HepG2 (cell line): ENCODE results near the gene MSI2. TPM values are rescaled to one million over a fixed set of nuclear protein-coding genes. Genes with fewer than 3 reads are reported as not detected.

Source experiments
- ATAC-seq: fragments of 200-7000 bp; cut with Tn5 transposase; 3 replicates; pipeline ENCODE4 v1.9.1; 2020; ENCODE audit warnings: mild to moderate bottlenecking, moderate library complexity
- BruUV-seq: library from RNA; stranded (reverse); fragments of 400-500 nt; replicated peaks from 2 replicates; lab custom pipeline; 2021; lab: Mats Ljungman, UMichigan
- CTCF ChIA-PET: fragments of 300-600 bp; formaldehyde crosslinking; extraction: SDS; loops from one replicate; lab custom pipeline; 2021; ENCODE audit warnings: low total read pairs, inconsistent platforms, low intra/inter-chr PET ratio; lab: Yijun Ruan, JAX
- POLR2A ChIA-PET: fragments of 350-600 bp; sonication (Branson Sonifier 250); formaldehyde crosslinking; loops from one replicate; lab custom pipeline; 2020; ENCODE audit warnings: antibody characterized with exemption, inconsistent platforms; lab: Yijun Ruan, JAX
- DNase-seq: peaks from one replicate; pipeline ENCODE4 v3.0.0-alpha.2; 2015; ENCODE audit warnings: low spot score
- FAIRE-seq: peaks from 3 replicates; lab custom pipeline; 2011; peaks lifted over from hg19 to GRCh38; lab: Jason Lieb, UNC
- H2AFZ ChIP-seq: one replicate; pipeline ENCODE4 v1.6.1; 2011; ENCODE audit warnings: low read length, inconsistent platforms
- H3K27ac ChIP-seq: fragments of 300-600 bp; 3 replicates; pipeline ENCODE4 v1.8.0; 2011; ENCODE audit warnings: mixed run types, mild to moderate bottlenecking, mixed read lengths, low read length, inconsistent platforms; ENCODE audit not compliant: insufficient read depth; ENCODE audit errors: extremely low read length
- H3K27me3 ChIP-seq, 2 experiments: fragments of 200-600 bp in 1 of 2; 2 replicates in 1 of 2; 3 replicates in 1 of 2; pipeline versions ENCODE4 v1.6.0 to v1.8.0; 2011; ENCODE audit warnings: low read length in 2 of 2, mild to moderate bottlenecking in 2 of 2, moderate library complexity in 2 of 2, inconsistent platforms in 1 of 2; ENCODE audit not compliant: insufficient read depth in 2 of 2, control insufficient read depth in 1 of 2
- H3K36me3 ChIP-seq, 2 experiments: fragments of 200-600 bp in 1 of 2; replicated peaks in 1 of 2; 2 replicates in 1 of 2; 3 replicates in 1 of 2; pipeline versions ENCODE4 v1.5.1 to v1.8.0; 2011; ENCODE audit warnings: low read length in 2 of 2, inconsistent platforms in 1 of 2; ENCODE audit not compliant: insufficient read depth in 2 of 2, control insufficient read depth in 1 of 2
- H3K4me1 ChIP-seq: 2 replicates; pipeline ENCODE4 v1.5.1; 2012; ENCODE audit warnings: low read length, inconsistent platforms; ENCODE audit not compliant: insufficient read depth
- H3K4me2 ChIP-seq: 2 replicates; pipeline ENCODE4 v1.6.0; 2011; ENCODE audit warnings: low read depth, low read length, inconsistent platforms
- H3K4me3 ChIP-seq, 3 experiments: fragments of 200-600 bp in 1 of 3; sonication (generic), shearing (Covaris generic) in 1 of 3; replicated peaks in 1 of 3; 2 replicates each; pipeline ENCODE4 v1.5.1; 2011 to 2016; ENCODE audit warnings: low read length in 3 of 3, inconsistent platforms in 2 of 3, low read depth in 2 of 3, mild to moderate bottlenecking in 2 of 3, control low read depth in 1 of 3, mixed read lengths in 1 of 3; ENCODE audit not compliant: insufficient read depth in 1 of 3
- H3K79me2 ChIP-seq: one replicate; pipeline ENCODE4 v1.6.1; 2011; ENCODE audit warnings: low read length, inconsistent platforms; ENCODE audit not compliant: insufficient read depth
- H3K9ac ChIP-seq: 2 replicates; pipeline ENCODE4 v1.6.0; 2011; ENCODE audit warnings: mild to moderate bottlenecking, low read depth, low read length, inconsistent platforms; ENCODE audit not compliant: insufficient read depth
- H3K9me3 ChIP-seq: 2 replicates; pipeline ENCODE4 v1.5.1; 2012; ENCODE audit warnings: mild to moderate bottlenecking, low read length
- H4K20me1 ChIP-seq: 2 replicates; pipeline ENCODE4 v1.6.0; 2011; ENCODE audit warnings: inconsistent platforms, mild to moderate bottlenecking, low read length, moderate library complexity; ENCODE audit not compliant: insufficient read depth
- GFI1 ChIP-seq: sonication (generic); formaldehyde crosslinking; IDR thresholded peaks from 2 replicates; pipeline ENCODE4 v1.5.0; 2020; ENCODE audit warnings: missing genetic modification reagents, mild to moderate bottlenecking, borderline replicate concordance
- HNF4G ChIP-seq, 2 experiments: sonication (generic) in 1 of 2; formaldehyde crosslinking in 1 of 2; IDR thresholded peaks; 2 replicates each; pipeline versions ENCODE4 v1.4.0 to v1.6.1; 2011 to 2020; ENCODE audit warnings: borderline replicate concordance in 2 of 2, low read depth in 2 of 2, mild to moderate bottlenecking in 2 of 2, low read length in 1 of 2, missing genetic modification reagents in 1 of 2, moderate library complexity in 1 of 2
- NFE2L2 ChIP-seq: fragments of 150-350 bp; IDR thresholded peaks from 2 replicates; pipeline ENCODE4 v1.6.1; 2014; ENCODE audit warnings: low read length
- ZNF260 ChIP-seq: sonication (generic); formaldehyde crosslinking; IDR thresholded peaks from 2 replicates; pipeline ENCODE4 v1.4.0; 2020; ENCODE audit warnings: missing genetic modification reagents, low read depth, mild to moderate bottlenecking, borderline replicate concordance
- ZNF34 ChIP-seq: sonication (generic); formaldehyde crosslinking; IDR thresholded peaks from 2 replicates; pipeline ENCODE4 v1.4.0; 2020; ENCODE audit warnings: mild to moderate bottlenecking, missing genetic modification reagents, borderline replicate concordance
- ZNF343 ChIP-seq: sonication (generic); formaldehyde crosslinking; IDR thresholded peaks from 2 replicates; pipeline ENCODE4 v1.4.0; 2020; ENCODE audit warnings: mild to moderate bottlenecking, missing genetic modification reagents
- WGBS: methylation state at CpG from one replicate; pipeline ENCODE4 v1.1.6; 2017; ENCODE audit warnings: low lambda C conversion rate; 5-methylcytosine and 5-hydroxymethylcytosine counted together
- in situ Hi-C: cut with HindIII; loops from 2 replicates; pipeline ENCODE4 v1.10.0; 2017; ENCODE audit warnings: low pct_unique_long_range_greater_than_20kb; ENCODE audit not compliant: extremely low pct_ligation_motif_present
- intact Hi-C: fragments of 100-400 bp; cut with micrococcal nuclease; formaldehyde crosslinking; loops from one replicate; pipeline ENCODE4 v1.10.0; 2022; ENCODE audit not compliant: unreplicated experiment
- polyA plus RNA-seq, 8 experiments: library from polyadenylated mRNA; depleted of rRNA in 3 of 8; stranded (reverse) in 7 of 8; unstranded in 1 of 8; fragments of >200 nt; fragmentation: Illumina TruSeq in 4 of 8; extraction: Trizol in 4 of 8; gene quantifications; 2 replicates each; pipeline versions ENCODE4 v1.2.1 to v1.2.3, GENCODE V29; 2011 to 2016; ENCODE audit warnings: low read depth in 4 of 8, missing spikeins in 1 of 8, mixed read lengths in 1 of 8; ENCODE audit not compliant: insufficient read depth in 1 of 8
- total RNA-seq, 5 experiments: library from RNA; depleted of rRNA; stranded (reverse); fragments of >200 nt; fragmentation: Illumina TruSeq; extraction: Trizol; gene quantifications; 2 replicates each; pipeline ENCODE4 v1.2.3, GENCODE V29; 2016; ENCODE audit warnings: low read depth in 1 of 5
- TF ChIP-seq, protein P1 (sequence below): sonication (generic); formaldehyde crosslinking; IDR thresholded peaks from 2 replicates; pipeline ENCODE4 v1.4.0; 2020; ENCODE audit warnings: mild to moderate bottlenecking, missing genetic modification reagents, borderline replicate concordance
- TF ChIP-seq, protein P2 (sequence below): sonication (generic); formaldehyde crosslinking; IDR thresholded peaks from 2 replicates; pipeline ENCODE4 v1.8.1; 2022; ENCODE audit warnings: mild to moderate bottlenecking, missing genetic modification reagents

Gene MSI2
- total and polyA plus RNA-seq, 2 of the 13 experiments (the other 11 are each of a cell fraction or from before 2014, with no cell fraction given): 77.5 to 78.4 TPM

DNA sequence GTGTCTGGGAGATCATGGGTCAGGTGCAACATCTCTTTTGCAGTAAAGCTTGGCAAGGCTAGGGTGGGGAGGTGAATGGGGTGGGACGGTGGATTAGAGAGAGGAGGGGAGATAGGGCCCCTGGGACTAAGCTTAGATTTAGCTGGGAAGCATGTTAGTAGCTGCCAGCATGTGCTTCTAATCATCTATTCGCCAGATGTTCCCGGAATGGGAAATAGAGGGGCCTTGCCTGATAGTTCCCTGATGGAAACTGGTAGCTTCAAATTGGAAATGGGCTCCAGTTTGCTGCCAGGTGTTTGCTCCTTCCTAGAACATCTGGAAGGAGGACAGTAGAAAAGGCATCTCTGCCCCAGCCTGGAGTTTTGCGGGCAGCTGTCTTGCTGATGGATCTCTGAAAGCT is 312.7 kb downstream of the MSI2 start:
- Histone ChIP-seq H2AFZ (no peak overlapping the region), H3K4me2 (no peak overlapping the region), H3K4me3 (no peak overlapping the region), H3K27ac (no peak overlapping the region), H3K9me3 (no peaks in the 10 kb centered on the region), H3K9ac (no peak overlapping the region), H3K36me3 (peaks cover 11 to 49% of the 10 kb centered on the region in 2 experiments; a peak in 4 of 5 replicates), H4K20me1 (no peaks in the 10 kb centered on the region), H3K27me3 (no peaks in the 10 kb centered on the region), H3K4me1 (peaks cover 17% of the 10 kb centered on the region), H3K79me2 (no peaks in the 10 kb centered on the region)
- WGBS: 96% methylated on average over 4 of the region's 4 CpGs
- ATAC-seq: no peak
- in situ Hi-C loops: no loop called here
- DNase-seq: no peak
- CTCF ChIA-PET: no interaction called here
- POLR2A ChIA-PET: interaction anchor here (1.4 kb wide), 2 partner anchors 8 to 9 kb away, joined by 4 to 5 read pairs; no protein-coding TSS in a partner anchor
- no TSS peak for BruUV-seq
- TF ChIP-seq NFE2L2 (no peak), ZNF343 (CRISPR knock-in tag) (no peak), ZNF34 (CRISPR knock-in tag) (no peak), GFI1 (CRISPR knock-in tag) (no peak), HNF4G (IDR thresholded peaks at IDR 0.05; ENCODE audit: borderline replicate concordance, low read depth, low read length) (no peak), HNF4G (CRISPR knock-in tag; IDR thresholded peaks at IDR 0.05; ENCODE audit: borderline replicate concordance, low read depth) (no peak), ZNF260 (CRISPR knock-in tag) (no peak)
- TF ChIP-seq, protein P1, sequence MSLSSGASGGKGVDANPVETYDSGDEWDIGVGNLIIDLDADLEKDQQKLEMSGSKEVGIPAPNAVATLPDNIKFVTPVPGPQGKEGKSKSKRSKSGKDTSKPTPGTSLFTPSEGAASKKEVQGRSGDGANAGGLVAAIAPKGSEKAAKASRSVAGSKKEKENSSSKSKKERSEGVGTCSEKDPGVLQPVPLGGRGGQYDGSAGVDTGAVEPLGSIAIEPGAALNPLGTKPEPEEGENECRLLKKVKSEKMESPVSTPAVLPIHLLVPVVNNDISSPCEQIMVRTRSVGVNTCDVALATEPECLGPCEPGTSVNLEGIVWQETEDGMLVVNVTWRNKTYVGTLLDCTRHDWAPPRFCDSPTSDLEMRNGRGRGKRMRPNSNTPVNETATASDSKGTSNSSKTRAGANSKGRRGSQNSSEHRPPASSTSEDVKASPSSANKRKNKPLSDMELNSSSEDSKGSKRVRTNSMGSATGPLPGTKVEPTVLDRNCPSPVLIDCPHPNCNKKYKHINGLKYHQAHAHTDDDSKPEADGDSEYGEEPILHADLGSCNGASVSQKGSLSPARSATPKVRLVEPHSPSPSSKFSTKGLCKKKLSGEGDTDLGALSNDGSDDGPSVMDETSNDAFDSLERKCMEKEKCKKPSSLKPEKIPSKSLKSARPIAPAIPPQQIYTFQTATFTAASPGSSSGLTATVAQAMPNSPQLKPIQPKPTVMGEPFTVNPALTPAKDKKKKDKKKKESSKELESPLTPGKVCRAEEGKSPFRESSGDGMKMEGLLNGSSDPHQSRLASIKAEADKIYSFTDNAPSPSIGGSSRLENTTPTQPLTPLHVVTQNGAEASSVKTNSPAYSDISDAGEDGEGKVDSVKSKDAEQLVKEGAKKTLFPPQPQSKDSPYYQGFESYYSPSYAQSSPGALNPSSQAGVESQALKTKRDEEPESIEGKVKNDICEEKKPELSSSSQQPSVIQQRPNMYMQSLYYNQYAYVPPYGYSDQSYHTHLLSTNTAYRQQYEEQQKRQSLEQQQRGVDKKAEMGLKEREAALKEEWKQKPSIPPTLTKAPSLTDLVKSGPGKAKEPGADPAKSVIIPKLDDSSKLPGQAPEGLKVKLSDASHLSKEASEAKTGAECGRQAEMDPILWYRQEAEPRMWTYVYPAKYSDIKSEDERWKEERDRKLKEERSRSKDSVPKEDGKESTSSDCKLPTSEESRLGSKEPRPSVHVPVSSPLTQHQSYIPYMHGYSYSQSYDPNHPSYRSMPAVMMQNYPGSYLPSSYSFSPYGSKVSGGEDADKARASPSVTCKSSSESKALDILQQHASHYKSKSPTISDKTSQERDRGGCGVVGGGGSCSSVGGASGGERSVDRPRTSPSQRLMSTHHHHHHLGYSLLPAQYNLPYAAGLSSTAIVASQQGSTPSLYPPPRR: no peak
- TF ChIP-seq, protein P2, sequence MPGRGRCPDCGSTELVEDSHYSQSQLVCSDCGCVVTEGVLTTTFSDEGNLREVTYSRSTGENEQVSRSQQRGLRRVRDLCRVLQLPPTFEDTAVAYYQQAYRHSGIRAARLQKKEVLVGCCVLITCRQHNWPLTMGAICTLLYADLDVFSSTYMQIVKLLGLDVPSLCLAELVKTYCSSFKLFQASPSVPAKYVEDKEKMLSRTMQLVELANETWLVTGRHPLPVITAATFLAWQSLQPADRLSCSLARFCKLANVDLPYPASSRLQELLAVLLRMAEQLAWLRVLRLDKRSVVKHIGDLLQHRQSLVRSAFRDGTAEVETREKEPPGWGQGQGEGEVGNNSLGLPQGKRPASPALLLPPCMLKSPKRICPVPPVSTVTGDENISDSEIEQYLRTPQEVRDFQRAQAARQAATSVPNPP (CRISPR knock-in tag): no peak
- no peak for FAIRE-seq
- intact Hi-C loops: loop anchor here (2.0 kb wide), 1 partner anchor 40 kb away; no protein-coding TSS in a partner anchor
